Neuronal stem cell (in vitro differentiated cells): ENCODE results near the gene SOD2.
"Not testable (repeated sequence)": the region's sequence is repeated elsewhere in the genome, so short reads cannot be mapped to it uniquely, and the experiment has no call there.

Experiments
- DNase-seq: peaks from one replicate; pipeline ENCODE4 v3.0.0-alpha.2; 2013; ENCODE audit warnings: low spot score
- H2AFZ ChIP-seq: one replicate; pipeline ENCODE4 v1.6.1; 2013; ENCODE audit warnings: mild to moderate bottlenecking, low read length, inconsistent platforms
- H2AK5ac ChIP-seq: 2 replicates; pipeline ENCODE4 v1.6.1; 2013; ENCODE audit warnings: low read depth, mild to moderate bottlenecking, inconsistent platforms, low read length, moderate library complexity, mixed read lengths
- H2BK120ac ChIP-seq: 2 replicates; pipeline ENCODE4 v1.6.1; 2013; ENCODE audit warnings: low read depth, mild to moderate bottlenecking, inconsistent platforms, low read length, moderate library complexity, mixed read lengths
- H2BK12ac ChIP-seq: one replicate; pipeline ENCODE4 v1.6.1; 2013; ENCODE audit warnings: low read length, inconsistent platforms
- H2BK15ac ChIP-seq: 2 replicates; pipeline ENCODE4 v1.6.1; 2013; ENCODE audit warnings: mild to moderate bottlenecking, low read length, inconsistent platforms, mixed read lengths
- H2BK5ac ChIP-seq: one replicate; pipeline ENCODE4 v1.6.1; 2013; ENCODE audit warnings: inconsistent platforms, mild to moderate bottlenecking, low read length, moderate library complexity
- H3K14ac ChIP-seq: one replicate; pipeline ENCODE4 v1.6.1; 2013; ENCODE audit warnings: low read length, inconsistent platforms
- H3K18ac ChIP-seq: 2 replicates; pipeline ENCODE4 v1.6.1; 2013; ENCODE audit warnings: low read length, inconsistent platforms
- H3K23ac ChIP-seq: 2 replicates; pipeline ENCODE4 v1.6.1; 2013; ENCODE audit warnings: low read depth, mild to moderate bottlenecking, mixed read lengths, low read length, inconsistent platforms; ENCODE audit not compliant: poor library complexity
- H3K27ac ChIP-seq: replicated peaks from 3 replicates; pipeline ENCODE4 v1.5.1; 2013; ENCODE audit warnings: low read length, inconsistent platforms
- H3K27me3 ChIP-seq, 3 experiments: 2 replicates each; pipeline ENCODE4 v1.6.1; 2013; ENCODE audit warnings: low read length in 3 of 3, mild to moderate bottlenecking in 2 of 3, inconsistent platforms in 1 of 3, low read depth in 1 of 3, mixed read lengths in 1 of 3, moderate library complexity in 1 of 3; ENCODE audit not compliant: control insufficient read depth in 3 of 3, insufficient read depth in 3 of 3
- H3K36me3 ChIP-seq, 2 donors: replicated peaks in 1 of 2; 2 replicates each; pipeline ENCODE4 v1.6.1; 2013; ENCODE audit warnings: low read length in 2 of 2; ENCODE audit not compliant: control insufficient read depth in 2 of 2, insufficient read depth in 2 of 2
- H3K4ac ChIP-seq: 2 replicates; pipeline ENCODE4 v1.6.1; 2013; ENCODE audit warnings: inconsistent platforms, mild to moderate bottlenecking, low read length, moderate library complexity
- H3K4me1 ChIP-seq, 2 donors: 1 replicate in 1 of 2; 2 replicates in 1 of 2; pipeline ENCODE4 v1.6.1; 2013; ENCODE audit warnings: low read length in 2 of 2, low read depth in 1 of 2; ENCODE audit not compliant: control insufficient read depth in 2 of 2, insufficient read depth in 1 of 2
- H3K4me2 ChIP-seq: one replicate; pipeline ENCODE4 v1.6.1; 2013; ENCODE audit warnings: mild to moderate bottlenecking, low read length, inconsistent platforms; ENCODE audit not compliant: insufficient read depth, poor library complexity, severe bottlenecking
- H3K4me3 ChIP-seq, 2 donors: 2 replicates each; pipeline ENCODE4 v1.5.1; 2013; ENCODE audit warnings: low read length in 2 of 2, mild to moderate bottlenecking in 2 of 2, inconsistent platforms in 1 of 2, moderate library complexity in 1 of 2
- H3K79me1 ChIP-seq: one replicate; pipeline ENCODE4 v1.6.1; 2013; ENCODE audit warnings: low read depth, mild to moderate bottlenecking, inconsistent platforms, low read length, moderate library complexity
- H3K9ac ChIP-seq: one replicate; pipeline ENCODE4 v1.6.1; 2013; ENCODE audit warnings: mild to moderate bottlenecking, low read depth, low read length, inconsistent platforms; ENCODE audit not compliant: poor library complexity
- H3K9me3 ChIP-seq, 2 donors: replicated peaks in 1 of 2; 2 replicates each; pipeline versions ENCODE3 to v1.6.1; 2013; ENCODE audit warnings: low read length in 2 of 2, mild to moderate bottlenecking in 2 of 2, inconsistent platforms in 1 of 2, low read depth in 1 of 2, mixed read lengths in 1 of 2, moderate library complexity in 1 of 2; ENCODE audit not compliant: control insufficient read depth in 2 of 2, insufficient read depth in 1 of 2
- H4K8ac ChIP-seq: one replicate; pipeline ENCODE4 v1.6.1; 2013; ENCODE audit warnings: low read depth, mild to moderate bottlenecking, inconsistent platforms, low read length, moderate library complexity
- H4K91ac ChIP-seq: one replicate; pipeline ENCODE4 v1.6.1; 2013; ENCODE audit warnings: low read length, low read depth, mild to moderate bottlenecking, inconsistent platforms; ENCODE audit not compliant: poor library complexity
- WGBS, 2 donors: extraction: QIAGEN DNeasy Blood & Tissue Kit; methylation state at CpG; one replicate each; pipeline ENCODE4 v1.1.7; 2013; ENCODE audit warnings: missing lambda C conversion rate in 2 of 2, mixed read lengths in 1 of 2; ENCODE audit not compliant: insufficient read length in 2 of 2, insufficient replicate concordance in 1 of 2; ENCODE audit errors: extremely low coverage in 2 of 2; 5-methylcytosine and 5-hydroxymethylcytosine counted together

Gene SOD2

GRCh38 chr6:159714404-159714803, 21.4 kb upstream of the SOD2 start:
- Histone ChIP-seq H3K4me3 (no peak overlapping the region), H3K4me2 (no peak overlapping the region), H3K27ac (no peak overlapping the region), H2BK12ac (no peak overlapping the region), H3K18ac (no peak overlapping the region), H3K9ac (no peak overlapping the region), H3K4ac (no peak overlapping the region), H4K8ac (no peak overlapping the region), H3K79me1 (peaks cover 2% of the 10 kb centered on the region), H3K27me3 (no peaks in the 10 kb centered on the region), H3K23ac (no peak overlapping the region), H2BK15ac (no peak overlapping the region), H3K9me3 (no peaks in the 10 kb centered on the region), H3K4me1 (no peaks in the 10 kb centered on the region), H3K14ac (no peak overlapping the region), H4K91ac (no peak overlapping the region), H2AK5ac (no peak overlapping the region), H2BK120ac (no peak overlapping the region), H2AFZ (no peak overlapping the region), H3K36me3 (peaks cover 0 to 8% of the 10 kb centered on the region in 2 donors), H2BK5ac (no peak overlapping the region)
- DNase-seq = no peak
- WGBS, 2 donors = no CpG with 5 or more reads among the region's 5 CpGs

- no peak overlapping the region for H3K4me2 ChIP-seq
- peaks cover 0 to 8% of the 10 kb centered on the region in 2 donors for H3K36me3 ChIP-seq
- H2BK5ac ChIP-seq = no peak overlapping the region
- no peak overlapping the region for H3K14ac ChIP-seq
- no peak overlapping the region for H4K8ac ChIP-seq
- no CpG with 5 or more reads among the region's 7 CpGs for WGBS, 2 donors
- no peak overlapping the region for H3K18ac ChIP-seq
- no peak overlapping the region for H2AFZ ChIP-seq
- H4K91ac ChIP-seq = no peak overlapping the region
- no peak overlapping the region for H2AK5ac ChIP-seq
- H3K9ac ChIP-seq = no peak overlapping the region
- DNase-seq = no peak
- H3K4me3 ChIP-seq = no peak overlapping the region
- peaks cover 2% of the 10 kb centered on the region for H3K79me1 ChIP-seq
- H2BK120ac ChIP-seq = no peak overlapping the region
- no peaks in the 10 kb centered on the region for H3K4me1 ChIP-seq
- H3K9me3 ChIP-seq = no peaks in the 10 kb centered on the region
- no peak overlapping the region for H3K4ac ChIP-seq
- no peak overlapping the region for H3K27ac ChIP-seq
- no peak overlapping the region for H2BK12ac ChIP-seq
- no peaks in the 10 kb centered on the region for H3K27me3 ChIP-seq
- H3K23ac ChIP-seq = no peak overlapping the region
- H2BK15ac ChIP-seq = no peak overlapping the region
Observed at GRCh38 chr6:159713984-159714383, 20.9 kb upstream of the SOD2 start.

GRCh38 chr6:159712389-159712788, 19.3 kb upstream of the SOD2 start:
- not testable (repeated sequence) for H2AK5ac ChIP-seq, H2BK5ac ChIP-seq, H3K9ac ChIP-seq, H3K4ac ChIP-seq, H2BK120ac ChIP-seq, H3K4me3 ChIP-seq, H3K18ac ChIP-seq, H3K9me3 ChIP-seq, H2AFZ ChIP-seq, H3K27ac ChIP-seq, DNase-seq, H2BK15ac ChIP-seq, H3K23ac ChIP-seq, H3K36me3 ChIP-seq, H4K91ac ChIP-seq, H2BK12ac ChIP-seq, H3K27me3 ChIP-seq, H3K4me1 ChIP-seq, H4K8ac ChIP-seq, H3K79me1 ChIP-seq, H3K4me2 ChIP-seq, H3K14ac ChIP-seq
- no CpG with 5 or more reads among the region's 3 CpGs for WGBS, 2 donors

GRCh38 chr6:159710603-159711002, 17.6 kb upstream of the SOD2 start:
- not testable (repeated sequence) for H3K79me1 ChIP-seq, H4K8ac ChIP-seq, H3K27me3 ChIP-seq, H3K23ac ChIP-seq, H3K4ac ChIP-seq, DNase-seq, H2BK120ac ChIP-seq, H3K27ac ChIP-seq, H2BK15ac ChIP-seq, H3K9ac ChIP-seq, H3K9me3 ChIP-seq, H2AK5ac ChIP-seq, H3K36me3 ChIP-seq, H2BK5ac ChIP-seq, H3K4me2 ChIP-seq, H2BK12ac ChIP-seq, H2AFZ ChIP-seq, H3K4me3 ChIP-seq, H3K18ac ChIP-seq, H4K91ac ChIP-seq, H3K4me1 ChIP-seq, H3K14ac ChIP-seq
- WGBS, 2 donors = no CpG with 5 or more reads among the region's 4 CpGs
